Natural killer cell (primary cell): ENCODE results near the gene GPRASP3. TPM values are rescaled to one million over a fixed set of nuclear protein-coding genes. Genes with fewer than 3 reads are reported as not detected.

ENCODE experiments used
- ATAC-seq, 3 donors: fragments of 150-1000 bp in 2 of 3; fragments of 200-7000 bp in 1 of 3; cut with Tn5 transposase; 1 replicate in 1 of 3; 2 replicates in 2 of 3; pipeline ENCODE4 v1.10.0; 2021; ENCODE audit warnings: mild to moderate bottlenecking in 2 of 3, moderate library complexity in 2 of 3
- DNase-seq, 2 donors: peaks; one replicate each; pipeline versions ENCODE4 v3.0.0 to v3.0.0-alpha.2; 2013 to 2021; ENCODE audit warnings: mixed read lengths in 1 of 2
- H3K27ac ChIP-seq: one replicate; pipeline ENCODE4 v1.5.1; 2013; ENCODE audit warnings: mild to moderate bottlenecking, low read length
- H3K27me3 ChIP-seq: one replicate; pipeline ENCODE4 v1.6.1; 2013; ENCODE audit warnings: low read length; ENCODE audit not compliant: control insufficient read depth, insufficient read depth
- H3K36me3 ChIP-seq: one replicate; pipeline ENCODE4 v1.6.1; 2013; ENCODE audit warnings: low read length; ENCODE audit not compliant: control insufficient read depth, insufficient read depth
- H3K4me1 ChIP-seq: one replicate; pipeline ENCODE4 v1.6.1; 2013; ENCODE audit warnings: low read length; ENCODE audit not compliant: control insufficient read depth, insufficient read depth
- H3K4me3 ChIP-seq: one replicate; pipeline ENCODE4 v1.5.1; 2013; ENCODE audit warnings: low read length
- H3K9me3 ChIP-seq: one replicate; pipeline ENCODE4 v1.6.1; 2013; ENCODE audit warnings: low read length; ENCODE audit not compliant: control insufficient read depth, insufficient read depth
- H3K27ac Mint-ChIP-seq, 2 donors: one replicate each; pipeline ENCODE4 v1.8.0; 2022; ENCODE audit warnings: mild to moderate bottlenecking in 2 of 2, mixed read lengths in 2 of 2, moderate library complexity in 1 of 2
- H3K27me3 Mint-ChIP-seq, 2 donors: one replicate each; pipeline ENCODE4 v1.8.0; 2022; ENCODE audit warnings: low read depth in 2 of 2, mixed read lengths in 2 of 2
- H3K36me3 Mint-ChIP-seq: one replicate; pipeline ENCODE4 v1.8.0; 2022; ENCODE audit warnings: mixed read lengths
- H3K4me1 Mint-ChIP-seq, 2 donors: one replicate each; pipeline ENCODE4 v1.8.0; 2022; ENCODE audit warnings: mixed read lengths in 2 of 2
- H3K4me3 Mint-ChIP-seq: one replicate; pipeline ENCODE4 v1.8.0; 2022; ENCODE audit warnings: mild to moderate bottlenecking, moderate library complexity, mixed read lengths
- H3K9me3 Mint-ChIP-seq, 2 donors: one replicate each; pipeline ENCODE4 v1.8.0; 2022; ENCODE audit warnings: mixed read lengths in 2 of 2
- CTCF ChIP-seq: fragments of 200-600 bp; IDR thresholded peaks from one replicate; pipeline ENCODE4 v1.8.0; 2022; ENCODE audit warnings: antibody characterized with exemption
- WGBS: methylation state at CpG from one replicate; pipeline ENCODE4 v1.1.7; 2013; ENCODE audit warnings: missing lambda C conversion rate; ENCODE audit not compliant: insufficient coverage; 5-methylcytosine and 5-hydroxymethylcytosine counted together
- intact Hi-C: fragments of 100-400 bp; cut with micrococcal nuclease; formaldehyde crosslinking; loops from one replicate; pipeline ENCODE4 v1.14.2; 2022
- total RNA-seq, 4 donors: library from RNA; stranded (reverse); fragments of 120-200 nt in 1 of 4; gene quantifications; one replicate each; pipeline versions ENCODE4 v1.2.3 to v1.2.4, GENCODE V29; 2013 to 2022

Gene GPRASP3
- total RNA-seq, 3 donors from 2014 or later (not counting 1 experiment from before 2014, with no cell fraction given), result 2.1 to 2.9 (median 2.6) TPM

DNA sequence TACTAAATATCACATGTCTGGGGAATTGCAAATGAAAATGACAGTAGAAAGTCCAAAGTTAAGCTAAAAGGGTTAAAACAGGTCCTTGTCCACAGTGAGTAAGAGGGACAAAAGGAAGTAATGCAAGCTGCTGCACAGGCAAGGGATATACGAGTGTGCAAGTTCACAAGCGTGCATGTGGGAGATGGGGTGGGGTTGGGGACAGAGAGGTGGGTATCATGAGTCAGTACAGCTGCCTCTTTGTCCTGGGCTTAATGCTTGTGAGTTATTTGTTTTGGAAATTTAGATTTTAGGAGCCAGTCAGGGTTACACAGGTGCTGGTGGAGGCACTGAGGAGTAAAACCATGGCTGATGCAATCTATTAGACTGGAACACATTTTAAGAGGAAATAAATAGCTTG, 11.6 kb upstream of the GPRASP3 start:
- Mint-ChIP-seq H3K36me3 (no peaks in the 10 kb centered on the region), H3K9me3 (no peaks in the 10 kb centered on the region), H3K4me1 (peaks cover 6 to 16% of the 10 kb centered on the region in 2 donors), H3K27ac (no peak overlapping the region), H3K27me3 (peaks cover 14 to 31% of the 10 kb centered on the region in 2 donors), H3K4me3 (no peak overlapping the region)
- Histone ChIP-seq H3K36me3 (no peaks in the 10 kb centered on the region), H3K4me1 (peaks cover 13% of the 10 kb centered on the region), H3K27me3 (peaks cover 10% of the 10 kb centered on the region), H3K9me3 (no peaks in the 10 kb centered on the region), H3K27ac (no peak overlapping the region), H3K4me3 (no peak overlapping the region)
- DNase-seq, result no peak
- intact Hi-C loops, result no loop called here
- TF ChIP-seq CTCF, result no peak
- WGBS, result 62% methylated on average over 2 of the region's 2 CpGs
- ATAC-seq, result no peak

DNA sequence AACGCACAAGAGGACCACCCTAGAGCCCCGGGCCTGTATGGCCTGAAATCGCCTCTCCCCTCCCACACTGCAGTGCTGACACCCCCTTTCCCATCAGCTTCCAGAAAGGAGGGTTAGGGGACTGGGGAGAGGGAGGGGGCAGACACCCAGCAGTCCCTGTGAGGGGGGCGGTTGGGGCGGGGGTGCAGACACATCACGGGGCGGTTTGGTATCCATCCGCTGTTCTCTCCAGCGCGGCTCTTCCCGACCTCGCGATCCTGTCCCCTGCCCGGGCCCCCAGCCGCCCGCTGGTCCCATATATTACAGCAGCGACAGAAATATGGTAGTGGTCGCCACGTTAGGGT, 8.7 kb upstream of the GPRASP3 start:
- intact Hi-C loops, result no loop called here
- TF ChIP-seq CTCF, result no peak
- Histone ChIP-seq H3K27ac (no peak overlapping the region), H3K36me3 (no peaks in the 10 kb centered on the region), H3K27me3 (peaks cover 10% of the 10 kb centered on the region), H3K4me1 (peaks cover 13% of the 10 kb centered on the region), H3K9me3 (no peaks in the 10 kb centered on the region), H3K4me3 (peak overlapping the region; percentile 38)
- H3K27me3 Mint-ChIP-seq, result peaks cover 11 to 22% of the 10 kb centered on the region in 2 donors
- DNase-seq (no peak), ATAC-seq (peak in 1 of 3 donors; percentile 27)
- H3K4me3 Mint-ChIP-seq, result no peak overlapping the region
- H3K36me3 Mint-ChIP-seq, result no peaks in the 10 kb centered on the region
- 2% methylated on average over 16 of the region's 19 CpGs for WGBS
- H3K27ac Mint-ChIP-seq, result peak overlapping the region in 1 of 2 donors; percentile 47
- H3K4me1 Mint-ChIP-seq, result peaks cover 6 to 16% of the 10 kb centered on the region in 2 donors
- no peaks in the 10 kb centered on the region for H3K9me3 Mint-ChIP-seq

DNA sequence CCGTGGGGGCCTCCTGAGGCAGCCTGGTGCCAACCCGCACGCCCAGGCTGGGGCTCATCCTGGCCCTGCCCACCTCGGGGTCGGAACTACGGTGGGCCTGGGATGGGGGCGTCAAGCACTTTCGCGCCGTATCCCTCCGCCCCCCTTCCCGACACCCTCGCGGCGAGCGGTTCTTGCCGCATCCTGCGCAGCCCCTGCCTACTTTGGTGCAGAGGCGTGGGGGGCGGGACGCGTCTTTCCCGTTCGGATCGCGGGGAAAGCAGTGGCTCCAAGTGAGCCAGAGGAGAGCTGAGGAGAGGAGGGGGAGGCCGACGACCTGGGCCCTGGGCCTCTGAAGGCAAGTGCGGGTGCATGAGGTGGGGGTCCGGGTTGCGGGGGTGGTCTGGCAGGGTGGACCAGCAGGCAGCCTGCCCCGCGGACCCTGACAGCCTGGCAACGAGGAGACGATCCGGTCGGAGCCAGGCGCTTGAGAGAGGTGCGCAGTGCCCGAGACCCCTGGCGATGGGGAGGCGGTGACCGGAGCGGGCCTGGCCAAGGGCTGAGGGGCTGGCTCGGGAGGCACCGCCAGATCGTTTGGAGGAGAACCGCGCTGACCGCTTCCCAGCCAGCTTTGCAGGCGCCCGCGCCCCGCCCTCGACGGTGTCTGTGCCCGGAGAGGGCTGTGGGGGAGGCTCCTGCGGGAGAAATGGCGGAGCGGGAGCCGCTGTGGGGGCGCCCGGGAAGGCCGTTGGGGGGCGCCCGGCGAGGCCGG, 8.2 kb upstream of the GPRASP3 start, which contains the start of gene GPRASP2:
GPRASP2 (plus strand) TSS at position 233 of the 751 bp plus-strand sequence. CDS start 2,422 bp downstream, outside the sequence.
- Mint-ChIP-seq H3K4me1 (peaks cover 6 to 16% of the 10 kb centered on the region in 2 donors), H3K27me3 (peaks cover 11 to 22% of the 10 kb centered on the region in 2 donors), H3K9me3 (no peaks in the 10 kb centered on the region), H3K27ac (peak within 1 kb of the TSS in 1 of 2 donors; percentile 47), H3K4me3 (peak within 1 kb of the TSS; percentile 84), H3K36me3 (no peaks in the 10 kb centered on the region)
- TF ChIP-seq CTCF, result no peak
- under 1% methylated on average over 61 of the region's 68 CpGs for WGBS
- no peaks in the 10 kb centered on the region for H3K36me3 ChIP-seq
- intact Hi-C loops, result no loop called here
- H3K4me3 ChIP-seq, result peak within 1 kb of the TSS; percentile 38
- no peak within 1 kb of the TSS for H3K27ac ChIP-seq
- peak in 2 of 3 donors; percentile 58 to 64 for ATAC-seq
- no peaks in the 10 kb centered on the region for H3K9me3 ChIP-seq
- peaks cover 10% of the 10 kb centered on the region for H3K27me3 ChIP-seq
- H3K4me1 ChIP-seq, result peaks cover 13% of the 10 kb centered on the region
- peak in 1 of 2 donors; percentile 38 for DNase-seq
